Kidney (tissue), 14 donors: ENCODE data around the gene SORCS2. TPM values are rescaled to one million over a fixed set of nuclear protein-coding genes. Genes with fewer than 3 reads are reported as not detected.

ENCODE experiments used
- DNase-seq, 5 donors: peaks; one replicate each; pipeline ENCODE4 v3.0.0-alpha.2; 2013 to 2020
- FAIRE-seq: peaks from 2 replicates; lab custom pipeline; 2012; peaks lifted over from hg19 to GRCh38; lab: Jason Lieb, UNC
- H3K27ac ChIP-seq, 2 donors: one replicate each; pipeline ENCODE4 v1.7.0; 2013; ENCODE audit warnings: low read depth in 2 of 2, low read length in 2 of 2, inconsistent platforms in 1 of 2
- H3K27me3 ChIP-seq: one replicate; pipeline ENCODE4 v1.7.1; 2013; ENCODE audit warnings: low read length, inconsistent platforms; ENCODE audit not compliant: control insufficient read depth, insufficient read depth
- H3K36me3 ChIP-seq, 3 donors: one replicate each; pipeline versions ENCODE4 v1.7.0 to v1.7.1; 2013; ENCODE audit warnings: low read length in 3 of 3, control low read depth in 1 of 3, inconsistent platforms in 1 of 3; ENCODE audit not compliant: insufficient read depth in 3 of 3, control insufficient read depth in 2 of 3
- H3K4me1 ChIP-seq, 3 donors: one replicate each; pipeline versions ENCODE4 v1.7.0 to v1.7.1; 2013; ENCODE audit warnings: low read length in 3 of 3, inconsistent platforms in 1 of 3, low read depth in 1 of 3; ENCODE audit not compliant: control insufficient read depth in 2 of 3, insufficient read depth in 2 of 3
- H3K4me3 ChIP-seq, 3 donors: one replicate each; pipeline versions ENCODE4 v1.7.0 to v1.8.1; 2013; ENCODE audit warnings: low read length in 3 of 3, control low read depth in 1 of 3, inconsistent platforms in 1 of 3
- H3K9ac ChIP-seq, 3 donors: one replicate each; pipeline versions ENCODE4 v1.7.0 to v1.7.1; 2013; ENCODE audit warnings: low read length in 3 of 3, control low read depth in 1 of 3, inconsistent platforms in 1 of 3
- H3K9me3 ChIP-seq, 3 donors: one replicate each; pipeline versions ENCODE4 v1.7.0 to v1.7.1; 2013; ENCODE audit warnings: low read length in 3 of 3, control low read depth in 1 of 3, inconsistent platforms in 1 of 3; ENCODE audit not compliant: control insufficient read depth in 2 of 3, insufficient read depth in 1 of 3
- CTCF ChIP-seq: IDR thresholded peaks from 3 replicates; pipeline ENCODE4 v1.5.1; 2012; ENCODE audit warnings: mild to moderate bottlenecking, moderate library complexity, borderline replicate concordance; ENCODE audit not compliant: insufficient read depth; ENCODE audit errors: extremely low read depth
- intact Hi-C: fragments of 100-400 bp; cut with DNase I; formaldehyde crosslinking; loops from one replicate; pipeline ENCODE4 v1.11.1; 2022
- polyA plus RNA-seq: library from polyadenylated mRNA; stranded (reverse); fragments of 350-450 nt; fragmentation: Illumina TruSeq; extraction: RNeasy Lipid Tissue Mini Kit (QIAGEN cat#74804); gene quantifications from one replicate; pipeline ENCODE4 v1.2.3, GENCODE V29; 2014; ENCODE audit warnings: low read depth, low replicate concordance; ENCODE audit not compliant: insufficient read depth
- total RNA-seq: library from RNA; stranded (reverse); fragmentation: NEBNext Ultra II Directional; extraction: Animal tissue kit (Norgen Biotek cat#: 25700); gene quantifications from one replicate; pipeline ENCODE4 v1.2.1, GENCODE V29; 2021
- donor health status: control.
- donor health status: control.
- donor health status: control.
- donor health status: control.
- donor health status: control.
- donor health status: DM: yes; HTN: yes; CAD: no.
- donor health status: Normal renal cell carcinoma (clear cell type).

The SORCS2 gene
- total and polyA plus RNA-seq, 2 donors from 2014 or later, result 6.1 to 9.1 TPM

DNA sequence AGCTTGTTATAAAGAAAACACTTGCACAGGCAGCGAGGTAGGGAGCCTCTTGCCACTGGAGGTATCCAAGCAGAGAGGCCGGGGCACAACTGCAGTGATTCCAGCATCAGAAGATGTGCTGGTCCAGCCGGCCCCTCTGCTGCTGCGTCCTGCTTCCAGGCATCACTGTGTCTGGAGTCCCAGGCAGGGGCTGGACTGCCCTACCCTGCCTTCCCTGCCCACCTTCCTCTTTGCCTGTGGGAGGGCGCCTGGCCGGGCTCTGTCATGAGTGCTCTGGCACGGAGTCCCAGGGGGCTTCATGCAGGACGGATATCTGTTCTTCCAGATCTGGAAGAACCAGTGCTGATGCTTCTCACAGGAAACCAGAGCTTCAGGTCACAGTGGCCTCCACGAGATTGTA lies 430.0 kb downstream of the SORCS2 start:
- no peaks in the 10 kb centered on the region for H3K4me1 ChIP-seq
- FAIRE-seq (no peak), DNase-seq (peak in 1 of 5 donors; percentile 53)
- no peaks in the 10 kb centered on the region for H3K9me3 ChIP-seq
- no peak for TF ChIP-seq CTCF
- intact Hi-C loops, result no loop called here
- H3K27me3 ChIP-seq, result no peaks in the 10 kb centered on the region
- H3K27ac ChIP-seq, result no peak overlapping the region
- no peaks in the 10 kb centered on the region for H3K36me3 ChIP-seq
- H3K9ac ChIP-seq, result no peak overlapping the region
- no peak overlapping the region for H3K4me3 ChIP-seq

GRCh38 chr4:7623468-7623867 lies 431.1 kb downstream of the SORCS2 start:
- Histone ChIP-seq H3K4me1 (no peaks in the 10 kb centered on the region), H3K36me3 (no peaks in the 10 kb centered on the region), H3K4me3 (no peak overlapping the region), H3K9me3 (no peaks in the 10 kb centered on the region), H3K27me3 (no peaks in the 10 kb centered on the region), H3K9ac (no peak overlapping the region), H3K27ac (no peak overlapping the region)
- no peak for FAIRE-seq
- no peak for TF ChIP-seq CTCF
- intact Hi-C loops, result no loop called here
- peak in 1 of 5 donors; percentile 37 for DNase-seq

DNA sequence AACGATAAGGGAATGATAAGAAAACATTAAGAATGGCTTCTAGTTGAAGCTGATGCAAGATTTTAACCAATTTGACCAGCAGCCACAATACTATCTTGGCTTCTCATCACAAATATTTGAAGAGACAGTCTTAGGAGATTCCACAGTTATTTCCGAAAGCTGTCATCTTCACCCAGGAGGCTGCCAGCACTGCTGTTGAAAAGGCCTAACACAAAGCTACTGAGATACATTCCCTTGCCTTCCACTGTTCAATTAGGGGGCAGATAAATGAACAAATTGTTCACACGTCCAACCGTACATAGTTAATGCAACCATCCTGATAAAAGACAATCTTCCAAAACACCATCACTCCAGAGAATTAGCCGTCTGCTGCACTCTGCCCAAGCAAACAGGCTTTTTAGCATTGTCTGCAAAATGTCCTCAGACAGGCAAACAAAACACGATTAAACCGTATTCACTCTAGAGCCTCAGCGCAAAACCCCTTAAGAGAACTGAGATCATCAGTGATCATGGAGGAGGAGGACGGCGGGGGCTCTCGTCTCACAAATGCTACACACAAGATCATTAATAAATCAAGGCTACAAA lies 432.1 kb downstream of the SORCS2 start:
- H3K36me3 ChIP-seq, result no peaks in the 10 kb centered on the region
- no peak overlapping the region for H3K9ac ChIP-seq
- no peaks in the 10 kb centered on the region for H3K9me3 ChIP-seq
- FAIRE-seq, result no peak
- no peak overlapping the region for H3K27ac ChIP-seq
- TF ChIP-seq CTCF, result no peak
- no peak overlapping the region for H3K4me3 ChIP-seq
- no peaks in the 10 kb centered on the region for H3K4me1 ChIP-seq
- DNase-seq, result peak in 1 of 5 donors; percentile 9
- no peaks in the 10 kb centered on the region for H3K27me3 ChIP-seq
- intact Hi-C loops, result no loop called here

- H3K27ac ChIP-seq, result no peak overlapping the region
- H3K9ac ChIP-seq, result no peak overlapping the region
- intact Hi-C loops, result no loop called here
- no peak for FAIRE-seq
- H3K27me3 ChIP-seq, result no peaks in the 10 kb centered on the region
- H3K4me3 ChIP-seq, result no peak overlapping the region
- no peaks in the 10 kb centered on the region for H3K9me3 ChIP-seq
- no peaks in the 10 kb centered on the region for H3K4me1 ChIP-seq
- no peaks in the 10 kb centered on the region for H3K36me3 ChIP-seq
- peak in 1 of 5 donors; percentile 15 for DNase-seq
- no peak for TF ChIP-seq CTCF
These were observed 432.7 kb downstream of the SORCS2 start for GRCh38 chr4:7625071-7625470.
